K562 treated with DMSO at 1 percent for 12 hours (cell line): ENCODE data around the gene DACH2. TPM values are rescaled to one million over a fixed set of nuclear protein-coding genes. Genes with fewer than 3 reads are reported as not detected.

Experiments
- total RNA-seq: library from RNA; unstranded; fragments of 300-600 nt; gene quantifications from 2 replicates; pipeline ENCODE4 v1.2.3, GENCODE V29; 2022; ENCODE audit not compliant: insufficient read depth

Gene DACH2
- not detected in 2 replicates for total RNA-seq

DNA sequence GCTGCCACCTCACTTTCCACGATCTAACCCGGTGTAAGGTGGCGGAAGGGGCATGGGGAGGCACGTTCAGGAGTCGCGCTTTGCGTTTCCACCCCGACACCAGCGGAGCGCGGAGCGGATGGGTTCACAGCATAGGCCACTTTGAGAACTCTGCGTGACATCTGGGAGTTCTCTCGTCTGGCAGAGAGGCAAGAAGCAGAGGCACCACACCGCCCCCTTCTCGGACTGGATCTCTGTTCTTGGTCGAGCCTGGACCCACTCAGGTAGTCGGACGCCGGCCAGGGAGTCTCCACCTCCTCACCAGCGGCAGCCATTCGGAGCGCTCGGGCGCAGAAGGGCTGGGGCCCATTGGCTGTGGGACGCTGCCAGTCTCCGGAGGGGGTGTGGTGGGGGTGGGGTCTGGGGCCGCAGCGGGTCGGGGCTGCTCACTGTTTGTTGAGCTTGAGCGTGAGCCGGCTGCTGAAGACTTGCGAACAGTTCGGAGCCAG lies at the start of gene DACH2:
Gene DACH2, plus strand, starts transcription at position 428 of the 488 bp plus-strand sequence.

Other genes with a start within 250 kb of the DACH2 start
- 4.5 and 8.3 TPM in 2 replicates for gene CHM, start 100.9 kb upstream of the DACH2 start, total RNA-seq